ENCODE results near the gene BDKRB1. TPM values are rescaled to one million over a fixed set of nuclear protein-coding genes. Genes with fewer than 3 reads are reported as not detected.

Gene BDKRB1
- total RNA-seq (2022; extraction: Qiagen RNA extraction) = 0.30 to 0.68 TPM (median 0.47 TPM) in 5 replicates

DNA sequence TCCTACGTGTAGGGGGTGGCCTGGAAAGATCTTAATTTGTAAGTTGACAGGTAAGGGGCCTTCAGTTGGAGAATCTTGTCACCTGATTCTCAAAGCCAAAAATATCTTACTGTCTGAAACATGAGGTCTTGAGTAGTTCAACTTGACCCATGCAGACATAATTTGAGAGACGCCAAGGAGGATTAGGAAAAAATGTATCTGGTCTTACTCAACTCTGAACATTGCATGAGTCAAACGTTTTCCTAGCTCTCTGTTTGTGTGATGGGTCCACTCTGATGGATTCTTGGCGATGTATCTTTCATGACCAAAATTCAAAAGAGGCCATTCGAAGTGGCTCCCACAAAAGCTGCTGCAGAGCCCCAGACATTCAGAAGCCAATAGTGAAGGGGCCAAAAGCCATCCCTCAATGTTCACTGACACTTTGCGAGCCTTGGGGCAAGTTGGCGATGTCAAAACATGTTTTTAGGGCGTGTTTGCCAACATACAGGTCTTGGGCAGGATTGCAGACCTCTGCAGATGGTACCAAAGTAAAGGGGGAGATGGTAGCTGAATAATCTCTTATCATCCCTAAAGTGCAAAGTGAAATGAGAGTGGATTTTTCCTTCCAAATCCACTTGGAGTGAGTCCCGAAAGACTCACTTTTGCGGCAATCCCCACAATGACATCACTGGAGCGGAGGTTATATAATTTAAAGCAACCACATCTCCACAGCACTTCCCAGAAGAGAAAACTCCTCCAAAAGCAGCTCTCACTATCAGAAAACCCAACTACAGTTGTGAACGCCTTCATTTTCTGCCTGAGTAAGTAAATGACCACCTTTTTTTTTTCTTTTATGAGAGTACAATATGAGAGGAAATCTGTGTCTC, at the start of gene BDKRB1:
TSS of gene BDKRB1 (plus strand) at position 710 of the 866 bp plus-strand sequence. CDS start 7,473 bp downstream, outside the sequence.

Other genes starting within 250 kb of the BDKRB1 start
- gene C14orf132, start 216.8 kb upstream of the BDKRB1 start, total RNA-seq (2022; extraction: Qiagen RNA extraction) = 4.6 to 6.8 TPM (median 6.4 TPM) in 5 replicates
- 1.00 to 1.3 TPM (median 1.2 TPM) in 5 replicates for gene BDKRB2, start 51.4 kb upstream of the BDKRB1 start, total RNA-seq (2022; extraction: Qiagen RNA extraction)
- 5.7 to 8.3 TPM (median 7.6 TPM) in 5 replicates for gene ATG2B, start 107.1 kb downstream of the BDKRB1 start, total RNA-seq (2022; extraction: Qiagen RNA extraction)
- gene GSKIP, start 107.3 kb downstream of the BDKRB1 start, total RNA-seq (2022; extraction: Qiagen RNA extraction) = 16.4 to 26.5 TPM (median 22.5 TPM) in 5 replicates
- 1.5 to 2.6 TPM (median 2.3 TPM) in 5 replicates for gene AK7, start 135.9 kb downstream of the BDKRB1 start, total RNA-seq (2022; extraction: Qiagen RNA extraction)
- gene PAPOLA, start 246.2 kb downstream of the BDKRB1 start, total RNA-seq (2022; extraction: Qiagen RNA extraction) = 75.2 to 88.0 TPM (median 83.7 TPM) in 5 replicates